Activated T-cell treated with anti-CD3 and anti-CD28 coated beads, Interleukin-2, amount 50 U/mL, for 4 hours (primary cell): ENCODE results near the gene PATJ. TPM values are rescaled to one million over a fixed set of nuclear protein-coding genes. Genes with fewer than 3 reads are reported as not detected.
"Not testable (repeated sequence)": the region's sequence is repeated elsewhere in the genome, so short reads cannot be mapped to it uniquely, and the experiment has no call there.

Experiments
- ATAC-seq, 2 donors: fragments of 200-7000 bp; cut with Tn5 transposase; one replicate each; pipeline ENCODE4 v1.10.0; 2021
- DNase-seq: peaks from one replicate; pipeline ENCODE4 v3.0.0-alpha.2; 2020
- H3K27me3 Mint-ChIP-seq: one replicate; pipeline ENCODE4 v1.8.0; 2021; ENCODE audit warnings: low read depth, mixed read lengths
- H3K36me3 Mint-ChIP-seq: one replicate; pipeline ENCODE4 v1.8.0; 2022; ENCODE audit warnings: mixed read lengths; ENCODE audit not compliant: insufficient read depth
- H3K4me1 Mint-ChIP-seq: one replicate; pipeline ENCODE4 v1.8.0; 2021; ENCODE audit warnings: low read depth, mixed read lengths
- H3K4me3 Mint-ChIP-seq: one replicate; pipeline ENCODE4 v1.8.0; 2021; ENCODE audit warnings: mild to moderate bottlenecking, moderate library complexity, mixed read lengths
- H3K9me3 Mint-ChIP-seq: one replicate; pipeline ENCODE4 v1.8.0; 2021; ENCODE audit warnings: mixed read lengths
- total RNA-seq, 3 donors: library from RNA; stranded (reverse); gene quantifications; one replicate each; pipeline ENCODE4 v1.2.1, GENCODE V29; 2021

Gene PATJ
- total RNA-seq, 3 donors from 2014 or later, result 3.4 to 4.1 (median 3.9) TPM

DNA sequence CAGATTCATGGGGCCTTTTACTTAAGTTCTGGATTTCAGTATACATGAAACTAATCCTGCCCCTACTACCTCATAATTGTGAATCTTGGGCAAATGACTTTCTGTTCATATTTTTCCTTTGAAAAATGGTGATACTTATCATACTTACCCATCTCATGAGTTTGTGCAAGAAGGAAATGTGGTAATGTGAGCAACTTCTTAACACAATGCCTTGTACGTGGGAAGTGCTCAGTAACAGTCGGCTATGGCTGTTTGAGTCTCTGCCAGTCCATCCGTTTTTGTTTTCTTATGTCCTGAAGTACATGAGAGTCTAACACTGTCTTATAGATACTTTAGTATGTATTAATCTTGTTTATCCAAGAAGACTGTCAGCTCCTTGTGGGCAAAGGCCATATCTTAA is 86.5 kb downstream of the PATJ start:
- Mint-ChIP-seq H3K36me3 (peaks cover 36% of the 10 kb centered on the region), H3K27me3 (no peaks in the 10 kb centered on the region), H3K4me1 (no peaks in the 10 kb centered on the region), H3K4me3 (no peak overlapping the region), H3K9me3 (no peaks in the 10 kb centered on the region)
- DNase-seq (no peak), ATAC-seq (no peak)

DNA sequence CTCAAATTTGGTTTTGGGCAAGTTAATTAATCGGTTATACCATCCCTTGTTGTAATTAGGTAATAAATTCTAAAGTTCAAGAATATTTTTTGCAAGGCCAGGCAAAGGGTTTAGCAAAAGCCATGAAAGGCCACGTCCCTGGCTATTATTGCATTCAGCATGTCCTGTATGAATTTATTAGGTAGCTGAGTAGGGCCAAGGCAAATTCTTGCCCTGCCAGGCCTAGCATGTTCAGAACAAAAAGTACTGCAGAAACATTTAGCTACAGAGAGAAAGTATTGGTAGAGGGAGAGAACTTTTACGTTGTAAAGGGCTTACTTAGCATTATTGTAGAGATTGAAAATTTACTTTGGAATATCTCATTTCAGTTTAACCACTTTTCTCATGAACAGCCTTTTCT is 94.4 kb downstream of the PATJ start:
- Mint-ChIP-seq H3K4me1 (no peaks in the 10 kb centered on the region), H3K9me3 (no peaks in the 10 kb centered on the region), H3K27me3 (no peaks in the 10 kb centered on the region), H3K36me3 (peaks cover 12% of the 10 kb centered on the region), H3K4me3 (no peak overlapping the region)
- ATAC-seq (no peak), DNase-seq (no peak)

DNA sequence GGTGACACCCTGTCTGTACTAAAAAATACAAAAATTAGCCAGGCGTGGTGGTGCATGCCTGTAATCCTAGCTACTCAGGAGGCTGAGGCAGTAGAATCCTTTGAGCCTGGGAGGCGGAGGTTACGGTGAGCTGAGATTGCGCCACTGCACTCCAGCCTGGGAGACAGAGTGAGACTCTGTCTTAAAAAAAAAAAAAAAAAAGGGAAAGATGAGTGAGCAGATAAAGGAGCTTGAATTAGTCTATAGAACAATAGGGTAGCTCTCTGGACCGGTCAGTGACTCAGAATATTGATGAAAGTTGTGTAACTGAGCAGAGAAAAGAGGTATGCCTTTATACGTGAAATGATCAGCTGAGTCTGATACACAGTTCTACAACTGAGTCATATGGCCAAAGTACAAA is 95.3 kb downstream of the PATJ start:
- not testable (repeated sequence) for H3K4me3 Mint-ChIP-seq, H3K4me1 Mint-ChIP-seq, H3K9me3 Mint-ChIP-seq, H3K27me3 Mint-ChIP-seq, DNase-seq, ATAC-seq, H3K36me3 Mint-ChIP-seq

DNA sequence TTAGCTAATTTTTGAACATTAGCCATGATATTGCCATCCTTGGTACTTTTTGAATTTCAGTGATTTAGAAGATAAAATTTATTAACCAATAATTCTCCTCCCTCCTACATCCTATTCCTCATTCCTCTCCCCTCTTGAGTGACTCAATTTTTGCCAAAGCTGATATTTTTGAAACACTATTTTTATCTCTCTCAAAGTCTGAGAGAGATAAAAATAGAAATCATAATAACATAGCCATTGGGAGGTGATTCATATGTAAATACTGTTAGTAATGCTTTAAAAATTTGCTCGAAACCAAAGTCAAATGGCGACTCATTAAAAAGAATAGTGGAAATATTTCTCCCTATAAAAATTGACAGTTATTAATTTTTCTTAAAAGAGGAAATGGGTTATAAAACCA is 97.4 kb downstream of the PATJ start:
- DNase-seq (no peak), ATAC-seq (no peak)
- Mint-ChIP-seq H3K36me3 (peaks cover 4% of the 10 kb centered on the region), H3K27me3 (no peaks in the 10 kb centered on the region), H3K9me3 (no peaks in the 10 kb centered on the region), H3K4me1 (no peaks in the 10 kb centered on the region), H3K4me3 (no peak overlapping the region)

DNA sequence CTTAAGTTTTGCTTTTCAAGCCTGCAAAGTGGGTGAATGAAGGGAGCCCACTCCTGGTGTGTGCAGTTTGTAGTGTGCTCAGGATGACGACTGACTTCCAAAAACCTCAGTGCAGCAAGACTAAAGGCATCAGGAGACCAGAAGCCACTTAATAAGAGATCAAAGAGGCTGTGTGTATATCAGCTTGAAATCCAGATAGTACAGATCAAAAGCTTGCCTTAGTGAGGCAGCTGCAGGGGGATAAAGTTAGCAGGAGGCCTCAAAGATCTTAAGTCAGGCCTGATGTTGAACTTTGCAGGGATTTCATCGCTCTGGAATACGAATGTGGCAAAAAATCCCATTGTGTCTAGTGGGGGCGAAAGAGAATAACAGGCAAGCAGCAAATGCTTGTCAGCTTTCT is 99.8 kb downstream of the PATJ start:
- Mint-ChIP-seq H3K4me3 (no peak overlapping the region), H3K36me3 (peaks cover 4% of the 10 kb centered on the region), H3K27me3 (no peaks in the 10 kb centered on the region), H3K4me1 (no peaks in the 10 kb centered on the region), H3K9me3 (no peaks in the 10 kb centered on the region)
- ATAC-seq, result no peak
- DNase-seq, result no peak

DNA sequence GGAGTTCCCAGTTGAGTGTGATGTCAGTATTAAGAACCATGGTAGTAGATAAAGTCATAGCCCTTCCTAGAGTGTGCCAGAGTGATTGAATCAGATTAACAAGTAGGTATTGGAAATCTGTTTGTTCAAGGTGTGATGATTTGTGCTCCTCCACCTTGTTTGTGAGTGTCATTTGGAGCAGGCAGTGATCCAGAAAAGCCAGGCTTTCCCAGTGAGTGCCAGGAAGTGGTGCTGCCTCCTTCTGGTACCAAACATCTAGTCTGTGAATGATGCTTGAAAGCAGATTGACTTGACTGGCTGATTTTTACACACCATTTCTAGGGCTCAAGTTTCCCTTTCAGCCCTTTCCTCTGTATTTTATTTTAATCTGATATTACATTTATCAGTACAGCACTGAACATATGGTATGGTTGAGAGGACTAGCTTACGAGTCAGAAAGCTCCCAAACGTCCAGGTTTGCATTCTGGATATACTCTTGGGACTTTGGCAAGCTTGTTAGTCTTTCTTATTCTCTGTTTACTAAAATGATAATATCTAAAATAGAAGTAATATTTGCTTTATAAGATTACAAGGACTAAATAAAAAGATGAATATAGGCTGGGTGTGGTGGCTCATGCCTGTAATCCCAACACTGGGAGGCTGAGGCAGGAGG is 100.7 kb downstream of the PATJ start:
- no peak for ATAC-seq
- no peaks in the 10 kb centered on the region for H3K4me1 Mint-ChIP-seq
- no peak for DNase-seq
- no peak overlapping the region for H3K4me3 Mint-ChIP-seq
- peaks cover 1% of the 10 kb centered on the region for H3K36me3 Mint-ChIP-seq
- no peaks in the 10 kb centered on the region for H3K27me3 Mint-ChIP-seq
- no peaks in the 10 kb centered on the region for H3K9me3 Mint-ChIP-seq

DNA sequence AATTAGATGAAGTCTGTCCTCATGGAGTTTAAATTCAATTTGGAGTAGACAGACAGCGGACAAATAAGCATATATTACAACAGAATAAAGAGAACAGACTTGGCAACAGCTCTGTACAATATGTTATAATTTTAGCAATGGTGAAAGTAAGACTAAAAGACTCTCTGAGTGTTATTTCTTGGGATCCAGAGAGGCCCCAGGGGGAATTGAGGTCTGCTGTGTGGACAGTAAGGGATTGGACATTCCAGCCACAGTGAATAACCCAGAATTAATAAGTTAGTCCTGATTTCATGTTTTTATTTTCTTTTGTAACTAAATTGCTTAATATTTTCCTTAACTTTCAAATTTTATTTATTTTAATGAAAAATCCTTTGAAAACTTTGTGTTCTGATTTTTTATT is 101.7 kb downstream of the PATJ start:
- Mint-ChIP-seq H3K36me3 (no peaks in the 10 kb centered on the region), H3K9me3 (no peaks in the 10 kb centered on the region), H3K27me3 (no peaks in the 10 kb centered on the region), H3K4me1 (no peaks in the 10 kb centered on the region), H3K4me3 (no peak overlapping the region)
- ATAC-seq (no peak), DNase-seq (no peak)

DNA sequence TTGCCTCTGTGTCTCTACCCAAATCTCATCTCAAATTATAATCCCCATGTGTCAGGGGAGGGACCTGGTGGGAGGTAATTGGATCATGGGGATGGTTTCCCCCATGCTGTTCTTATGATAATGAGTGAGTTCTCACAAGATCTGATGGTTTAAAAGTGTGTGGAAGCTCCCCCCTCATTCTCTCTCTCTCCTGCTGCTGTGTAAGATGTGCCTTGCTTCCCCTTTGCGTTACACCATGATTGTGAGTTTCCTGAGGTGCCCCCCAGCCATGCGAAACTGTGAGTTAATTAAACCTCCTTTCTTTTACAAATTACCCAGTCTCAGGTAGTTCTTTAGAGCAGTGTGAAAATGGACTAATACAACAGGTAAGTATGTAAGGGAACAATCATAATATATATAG is 102.4 kb downstream of the PATJ start:
- not testable (repeated sequence) for H3K4me1 Mint-ChIP-seq, ATAC-seq, H3K36me3 Mint-ChIP-seq, H3K9me3 Mint-ChIP-seq, H3K4me3 Mint-ChIP-seq, DNase-seq, H3K27me3 Mint-ChIP-seq

DNA sequence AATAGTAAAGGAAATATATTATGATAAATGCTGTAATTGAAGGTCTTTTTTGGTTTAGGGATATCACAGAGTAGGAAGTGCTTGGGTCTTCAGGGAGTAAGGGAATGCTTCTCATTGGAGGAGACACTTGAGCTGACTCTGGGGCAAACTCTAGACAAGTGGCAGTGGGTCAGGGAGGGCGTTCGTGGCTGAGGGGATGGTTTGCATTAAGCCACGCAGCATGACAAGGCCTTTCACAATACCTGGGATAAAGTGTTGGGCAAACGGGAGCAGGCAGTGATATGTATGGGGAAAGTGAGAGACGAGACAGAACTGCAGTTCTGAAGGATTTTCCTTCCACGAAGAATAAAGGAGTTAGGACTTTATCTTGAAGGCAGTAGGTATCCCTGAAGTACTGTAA is 109.0 kb downstream of the PATJ start:
- H3K4me1 Mint-ChIP-seq, result no peaks in the 10 kb centered on the region

DNA sequence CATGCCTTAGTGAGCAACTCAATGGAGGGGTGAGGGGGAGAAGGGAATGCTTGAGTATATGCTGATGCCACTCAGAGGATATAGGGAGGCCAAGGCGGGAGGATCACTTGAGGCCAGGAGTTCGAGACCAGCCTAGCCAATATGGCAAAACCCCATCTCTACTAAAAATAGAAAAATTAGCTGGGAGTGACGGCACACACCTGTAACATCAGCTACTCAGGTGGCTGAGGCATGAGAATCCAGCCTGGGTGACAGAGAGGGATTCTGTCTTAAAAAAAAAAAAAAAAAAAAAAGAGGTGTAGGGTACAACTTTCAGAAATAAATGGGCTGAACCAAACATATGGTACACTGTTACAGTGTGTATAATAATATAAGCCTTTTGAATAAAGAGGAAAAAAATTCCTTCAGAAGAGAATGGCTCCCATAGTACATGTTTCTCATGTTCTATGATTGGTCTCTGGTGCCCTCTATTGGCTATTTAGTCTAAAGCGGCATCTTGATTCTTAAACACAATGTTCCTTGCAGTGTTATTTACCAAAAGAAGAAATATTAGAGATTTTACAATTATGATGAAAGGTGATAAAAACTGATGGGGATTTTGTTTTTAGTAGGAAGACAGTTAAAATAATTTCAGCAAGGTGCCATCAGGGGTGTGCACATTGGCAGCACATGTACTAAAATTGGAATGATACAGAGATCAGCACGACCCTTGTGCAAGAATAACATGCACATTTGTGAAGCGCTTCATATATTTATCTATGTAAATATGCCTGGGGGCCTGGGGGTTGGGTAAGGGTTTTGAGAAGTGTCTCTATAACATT is 109.8 kb downstream of the PATJ start:
- peaks cover 4% of the 10 kb centered on the region for H3K36me3 Mint-ChIP-seq
- ATAC-seq, result peak; percentile 46 to 50
- H3K27me3 Mint-ChIP-seq, result no peaks in the 10 kb centered on the region

More for the DNA sequence above, 109.0 kb downstream of the PATJ start:
- H3K9me3 Mint-ChIP-seq, result no peaks in the 10 kb centered on the region
- DNase-seq, result no peak
- ATAC-seq, result no peak
- H3K36me3 Mint-ChIP-seq, result peaks cover 4% of the 10 kb centered on the region
- no peaks in the 10 kb centered on the region for H3K27me3 Mint-ChIP-seq
- H3K4me3 Mint-ChIP-seq, result no peak overlapping the region

DNA sequence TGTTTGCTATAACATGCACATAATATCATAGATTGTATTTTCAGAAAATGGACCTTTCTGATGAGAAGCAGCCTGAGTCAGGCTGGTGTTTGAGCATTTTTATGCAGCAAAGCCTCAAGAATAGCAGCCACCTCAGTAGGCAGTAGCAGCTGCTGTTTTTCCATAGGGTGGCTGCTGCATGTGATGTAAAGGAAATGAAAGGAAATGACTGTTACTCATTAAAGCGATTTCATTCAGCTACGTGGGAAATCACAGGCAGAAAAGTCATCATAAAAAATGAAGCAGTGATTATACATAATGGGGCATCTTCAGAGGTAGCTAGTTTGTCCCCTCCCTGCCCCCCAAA is 110.4 kb downstream of the PATJ start:
- no peak for DNase-seq
- Mint-ChIP-seq H3K4me1 (no peaks in the 10 kb centered on the region), H3K4me3 (no peak overlapping the region), H3K9me3 (no peaks in the 10 kb centered on the region), H3K36me3 (peaks cover 5% of the 10 kb centered on the region), H3K27me3 (no peaks in the 10 kb centered on the region)
- ATAC-seq, result no peak

More for the DNA sequence above, 109.8 kb downstream of the PATJ start:
- no peak for DNase-seq
- H3K4me3 Mint-ChIP-seq, result no peak overlapping the region
- no peaks in the 10 kb centered on the region for H3K9me3 Mint-ChIP-seq
- H3K4me1 Mint-ChIP-seq, result no peaks in the 10 kb centered on the region

DNA sequence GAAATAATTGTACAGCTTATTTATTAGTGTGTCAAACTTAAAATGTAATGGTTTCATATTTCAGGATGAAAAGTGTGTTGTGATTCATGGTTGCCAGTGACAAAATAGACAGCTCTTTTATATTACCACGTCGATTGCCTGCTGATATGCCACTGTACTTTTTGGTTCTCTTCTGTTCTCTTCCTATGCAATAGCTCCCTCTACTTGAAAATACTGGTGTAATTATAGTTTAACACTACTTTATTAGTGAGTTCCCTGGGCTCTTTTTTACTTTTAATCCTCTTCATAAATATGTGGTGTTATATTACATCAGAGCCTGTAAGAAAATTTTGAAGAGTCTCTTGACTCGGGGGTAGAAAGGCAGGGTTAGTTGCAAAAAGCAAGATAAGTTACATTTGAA is 111.3 kb downstream of the PATJ start:
- Mint-ChIP-seq H3K4me1 (no peaks in the 10 kb centered on the region), H3K27me3 (no peaks in the 10 kb centered on the region)

DNA sequence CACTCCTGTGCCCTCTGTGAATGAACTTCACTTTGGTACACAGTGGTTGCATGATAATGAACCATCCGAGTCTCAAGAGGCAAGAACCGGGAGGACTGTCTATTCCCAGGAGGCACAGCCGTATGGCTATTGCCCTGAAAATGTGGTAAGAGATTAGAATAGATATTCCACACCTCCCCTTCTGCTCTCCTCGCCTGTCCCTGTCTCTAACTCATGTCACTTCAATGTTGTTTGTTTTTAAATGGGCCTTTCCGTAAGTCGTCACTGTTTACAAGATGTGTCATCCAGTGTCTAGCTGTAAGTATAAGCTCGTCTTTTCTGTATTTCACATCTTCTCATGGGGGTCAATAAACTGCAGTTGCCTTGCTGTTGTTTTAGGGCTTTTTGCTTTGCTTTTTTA is 122.2 kb downstream of the PATJ start:
- no peak for ATAC-seq
- no peak for DNase-seq
- Mint-ChIP-seq H3K27me3 (no peaks in the 10 kb centered on the region), H3K4me1 (no peaks in the 10 kb centered on the region), H3K4me3 (no peak overlapping the region), H3K36me3 (peaks cover 33% of the 10 kb centered on the region), H3K9me3 (no peaks in the 10 kb centered on the region)

More for the DNA sequence above, 111.3 kb downstream of the PATJ start:
- Mint-ChIP-seq H3K36me3 (peaks cover 9% of the 10 kb centered on the region), H3K9me3 (no peaks in the 10 kb centered on the region), H3K4me3 (no peak overlapping the region)
- DNase-seq (no peak), ATAC-seq (no peak)

DNA sequence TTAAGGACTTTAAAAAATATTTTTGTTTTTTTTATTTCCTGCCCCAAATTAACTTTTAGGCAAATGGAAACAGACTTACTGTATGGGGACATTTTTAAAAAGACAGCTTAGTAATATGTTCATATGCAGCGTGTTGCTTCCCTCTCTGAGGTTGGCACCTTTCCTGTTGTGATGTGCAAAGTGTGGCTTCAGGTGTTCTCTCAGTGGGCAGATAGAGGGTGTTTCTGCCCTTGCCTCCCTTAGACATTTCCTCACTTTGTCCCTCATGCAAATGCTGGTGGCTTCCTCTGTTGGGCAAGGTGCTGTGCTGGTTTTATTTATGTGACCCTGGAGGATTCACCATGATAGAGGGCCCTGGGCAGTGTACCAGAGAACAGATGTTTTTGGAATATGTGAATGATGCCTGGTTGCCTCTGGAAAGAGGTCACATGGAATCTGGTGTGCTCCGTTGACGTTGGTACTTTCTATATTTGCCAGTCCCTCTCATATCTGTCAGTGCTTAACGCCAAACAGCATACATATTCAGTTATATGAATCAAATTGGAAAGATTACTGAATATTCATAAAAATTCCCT is 123.5 kb downstream of the PATJ start:
- Mint-ChIP-seq H3K9me3 (no peaks in the 10 kb centered on the region), H3K4me3 (no peak overlapping the region), H3K4me1 (no peaks in the 10 kb centered on the region), H3K36me3 (peaks cover 38% of the 10 kb centered on the region), H3K27me3 (no peaks in the 10 kb centered on the region)
- ATAC-seq (no peak), DNase-seq (no peak)

DNA sequence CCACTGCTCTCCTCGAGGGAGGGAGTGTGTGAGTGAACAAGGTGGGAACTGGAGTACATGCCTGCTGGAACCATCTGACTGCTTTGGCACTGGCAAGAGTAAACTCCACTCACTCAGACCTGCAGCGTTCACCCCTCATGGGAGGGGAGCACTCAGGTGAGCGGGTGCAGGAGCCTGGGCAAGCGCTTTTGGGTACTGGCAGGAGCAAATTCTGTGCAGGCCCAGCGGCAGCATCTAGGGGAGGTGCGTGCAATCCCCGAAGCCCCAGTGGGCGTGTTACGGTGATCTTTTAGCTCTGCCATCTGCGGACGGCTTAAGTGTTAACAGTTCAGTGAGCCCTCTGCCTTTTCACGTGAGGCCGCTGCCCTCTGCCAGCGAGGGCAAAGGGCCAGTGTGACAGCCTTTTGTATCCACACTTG is 127.4 kb downstream of the PATJ start:
- DNase-seq, result no peak
- no peak for ATAC-seq
- no peaks in the 10 kb centered on the region for H3K9me3 Mint-ChIP-seq
- no peak overlapping the region for H3K4me3 Mint-ChIP-seq
- no peaks in the 10 kb centered on the region for H3K27me3 Mint-ChIP-seq
- H3K36me3 Mint-ChIP-seq, result peaks cover 32% of the 10 kb centered on the region
- no peaks in the 10 kb centered on the region for H3K4me1 Mint-ChIP-seq
